ENCODE results near the gene SAMD1. TPM values are rescaled to one million over a fixed set of nuclear protein-coding genes. Genes with fewer than 3 reads are reported as not detected.

The SAMD1 gene
- total and polyA plus RNA-seq, 9 of the 15 experiments (the other 6 are each of a cell fraction or from before 2014, with no cell fraction given): 2.9 to 96.0 (median 43.5) TPM

DNA sequence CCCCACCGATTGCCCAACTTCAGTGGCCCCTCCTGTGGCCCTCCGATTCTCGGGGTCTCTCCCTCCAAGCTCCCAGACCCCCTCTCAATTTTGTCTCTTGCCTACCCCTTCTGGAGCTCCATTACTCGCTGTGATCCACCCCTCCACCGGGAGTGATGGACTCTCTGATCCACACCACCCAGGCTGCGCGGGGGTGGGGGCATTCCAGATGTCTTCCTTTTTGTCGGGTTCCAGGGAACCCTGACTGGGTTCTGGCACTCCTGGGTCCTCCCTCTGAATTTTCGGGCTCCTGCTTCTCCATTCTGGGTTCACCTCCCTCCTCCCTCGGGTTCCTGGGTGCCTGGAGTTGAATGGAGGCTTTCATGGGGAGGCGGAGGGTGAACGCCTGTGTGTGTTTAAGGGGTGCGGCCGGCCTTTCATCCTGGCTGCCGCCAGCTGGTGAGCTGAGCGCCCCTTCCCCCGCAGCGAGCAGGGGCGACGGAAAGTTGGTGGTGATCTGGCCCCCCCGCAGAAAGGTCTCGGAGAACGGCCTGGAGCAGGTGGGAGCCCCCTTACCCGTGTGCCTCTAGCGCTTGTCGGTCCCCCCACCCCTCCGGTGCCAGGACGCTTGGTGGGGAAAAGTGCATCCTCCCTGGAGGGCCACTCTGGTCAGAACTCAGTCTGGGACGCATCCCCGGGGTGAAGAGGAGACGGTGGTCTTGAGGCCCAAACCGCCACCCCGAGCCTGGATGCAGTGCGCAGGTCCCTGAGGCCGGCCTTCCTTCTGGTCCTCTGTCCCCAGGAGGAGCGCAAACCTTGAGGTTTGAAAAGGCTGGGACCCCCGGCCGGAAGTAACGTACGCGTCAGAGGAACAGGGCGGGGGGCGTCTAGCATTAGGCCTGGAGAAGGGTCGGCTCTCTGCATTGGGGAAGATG lies 16.4 kb downstream of the SAMD1 start (continued):
- peak; percentile 55; the same call in 1 of the 2 replicates for TF ChIP-seq ZBTB7A (IDR thresholded peaks at IDR 0.05; ENCODE audit: borderline replicate concordance, control insufficient read depth, low read depth, low read length)
- TF ChIP-seq, protein P1, sequence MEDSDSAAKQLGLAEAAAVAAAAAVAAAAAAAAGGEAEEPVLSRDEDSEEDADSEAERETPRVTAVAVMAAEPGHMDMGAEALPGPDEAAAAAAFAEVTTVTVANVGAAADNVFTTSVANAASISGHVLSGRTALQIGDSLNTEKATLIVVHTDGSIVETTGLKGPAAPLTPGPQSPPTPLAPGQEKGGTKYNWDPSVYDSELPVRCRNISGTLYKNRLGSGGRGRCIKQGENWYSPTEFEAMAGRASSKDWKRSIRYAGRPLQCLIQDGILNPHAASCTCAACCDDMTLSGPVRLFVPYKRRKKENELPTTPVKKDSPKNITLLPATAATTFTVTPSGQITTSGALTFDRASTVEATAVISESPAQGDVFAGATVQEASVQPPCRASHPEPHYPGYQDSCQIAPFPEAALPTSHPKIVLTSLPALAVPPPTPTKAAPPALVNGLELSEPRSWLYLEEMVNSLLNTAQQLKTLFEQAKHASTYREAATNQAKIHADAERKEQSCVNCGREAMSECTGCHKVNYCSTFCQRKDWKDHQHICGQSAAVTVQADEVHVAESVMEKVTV (CRISPR knock-in tag; IDR thresholded peaks at IDR 0.05): no peak
- TF ChIP-seq, protein P2, sequence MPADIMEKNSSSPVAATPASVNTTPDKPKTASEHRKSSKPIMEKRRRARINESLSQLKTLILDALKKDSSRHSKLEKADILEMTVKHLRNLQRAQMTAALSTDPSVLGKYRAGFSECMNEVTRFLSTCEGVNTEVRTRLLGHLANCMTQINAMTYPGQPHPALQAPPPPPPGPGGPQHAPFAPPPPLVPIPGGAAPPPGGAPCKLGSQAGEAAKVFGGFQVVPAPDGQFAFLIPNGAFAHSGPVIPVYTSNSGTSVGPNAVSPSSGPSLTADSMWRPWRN (IDR thresholded peaks at IDR 0.05; ENCODE audit: low read depth): no peak
- no peak for TF ChIP-seq JUNB (CRISPR knock-in tag; conservative IDR thresholded peaks at IDR 0.05)

DNA sequence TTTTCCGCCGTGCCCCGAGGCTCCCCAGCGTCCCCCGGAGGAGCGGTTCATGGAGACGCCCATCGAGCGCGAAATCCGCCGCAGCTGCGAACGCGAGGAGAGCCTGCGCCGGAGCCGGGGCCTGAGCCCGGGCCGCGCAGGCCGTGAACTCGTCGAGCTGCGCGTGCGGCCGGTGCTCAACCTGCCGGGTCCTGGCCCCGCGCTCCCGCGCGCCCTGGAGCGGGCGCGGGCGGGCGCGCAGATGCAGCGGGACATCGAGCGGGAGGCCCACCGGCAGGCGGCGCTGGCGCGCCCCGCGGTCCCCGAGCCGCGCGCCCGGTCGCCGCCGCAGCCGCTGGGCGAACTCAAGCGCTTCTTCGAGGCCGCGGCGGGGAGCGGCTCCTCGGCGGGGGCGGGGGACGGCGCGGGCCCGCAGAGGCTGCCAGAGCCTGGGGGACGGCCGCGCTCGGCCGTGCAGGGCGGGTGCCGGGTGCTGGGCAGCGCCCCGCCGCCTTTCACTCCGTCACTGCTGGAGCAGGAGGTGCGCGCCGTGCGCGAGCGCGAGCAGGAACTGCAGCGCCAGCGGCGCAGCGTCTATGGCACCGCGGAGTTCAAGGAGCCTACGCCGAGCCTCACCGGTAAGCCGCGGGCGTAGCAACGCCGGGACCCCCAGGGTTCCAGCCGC lies 17.2 kb downstream of the SAMD1 start:
- in situ Hi-C loops (cut with MboI): loop anchor here (5.0 to 25.0 kb wide), 2 partner anchors 191 to 486 kb away; no protein-coding TSS in a partner anchor
- peak overlapping the region; percentile 68 for H3K27ac ChIP-seq (ENCODE audit: extremely low read depth, low read depth, low read length)
- TF ChIP-seq RBM25 (IDR thresholded peaks at IDR 0.05; ENCODE audit: low read depth, low read length, severe bottlenecking) (peak; percentile 37), FOXJ2 (tag; IDR thresholded peaks at IDR 0.05) (no peak), ZNF75A (CRISPR knock-in tag; IDR thresholded peaks at IDR 0.05) (no peak), ZNF24 (IDR thresholded peaks at IDR 0.05) (peak; percentile 92), SMARCC2 (IDR thresholded peaks at IDR 0.05; ENCODE audit: low read depth) (no peak), HMG20B (CRISPR knock-in tag; IDR thresholded peaks at IDR 0.05) (no peak), SIN3B (IDR thresholded peaks at IDR 0.05; ENCODE audit: low read depth) (peak; percentile 58)
- TF ChIP-seq, protein P3, sequence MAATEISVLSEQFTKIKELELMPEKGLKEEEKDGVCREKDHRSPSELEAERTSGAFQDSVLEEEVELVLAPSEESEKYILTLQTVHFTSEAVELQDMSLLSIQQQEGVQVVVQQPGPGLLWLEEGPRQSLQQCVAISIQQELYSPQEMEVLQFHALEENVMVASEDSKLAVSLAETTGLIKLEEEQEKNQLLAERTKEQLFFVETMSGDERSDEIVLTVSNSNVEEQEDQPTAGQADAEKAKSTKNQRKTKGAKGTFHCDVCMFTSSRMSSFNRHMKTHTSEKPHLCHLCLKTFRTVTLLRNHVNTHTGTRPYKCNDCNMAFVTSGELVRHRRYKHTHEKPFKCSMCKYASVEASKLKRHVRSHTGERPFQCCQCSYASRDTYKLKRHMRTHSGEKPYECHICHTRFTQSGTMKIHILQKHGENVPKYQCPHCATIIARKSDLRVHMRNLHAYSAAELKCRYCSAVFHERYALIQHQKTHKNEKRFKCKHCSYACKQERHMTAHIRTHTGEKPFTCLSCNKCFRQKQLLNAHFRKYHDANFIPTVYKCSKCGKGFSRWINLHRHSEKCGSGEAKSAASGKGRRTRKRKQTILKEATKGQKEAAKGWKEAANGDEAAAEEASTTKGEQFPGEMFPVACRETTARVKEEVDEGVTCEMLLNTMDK (IDR thresholded peaks at IDR 0.05; ENCODE audit: borderline replicate concordance, insufficient read depth, low read depth, low read length, poor library complexity, severe bottlenecking): peak; percentile 64

More for the DNA sequence above, 17.2 kb downstream of the SAMD1 start:
- ChIA-PET CTCF (ENCODE audit: low intra/inter-chr PET ratio) (interaction anchor here (0.6 to 3.7 kb wide), 7 partner anchors 16 to 458 kb away, joined by 3 to 39 read pairs (median 3); no protein-coding TSS in a partner anchor), POLR2A (interaction anchor here (0.5 to 1.3 kb wide), 4 partner anchors 43 to 443 kb away, joined by 3 to 4 read pairs (median 4); partner anchors contain the start of gene ASF1B)
- H3K9ac ChIP-seq (ENCODE audit: insufficient read depth in 1 of 2, low read depth in 2 of 2, low read length in 2 of 2): peak overlapping the region; percentile 69 to 97
- no peaks in the 10 kb centered on the region for H4K20me1 ChIP-seq (replicated peaks; ENCODE audit: control insufficient read depth, insufficient read depth, low read length)
- no peaks in the 10 kb centered on the region for H3K9me1 ChIP-seq (ENCODE audit: control insufficient read depth, insufficient read depth, low read length)
- DNase-seq (ENCODE audit: extremely low read depth in 1 of 4, low spot score in 3 of 4) (peak; percentile 82 to 85 (median 83)), FAIRE-seq (no peak), ATAC-seq (peak; percentile 76)
- peak overlapping the region; percentile 95 for H2AFZ ChIP-seq (ENCODE audit: low read depth, low read length)
- intact Hi-C loops (cut with micrococcal nuclease): no loop called here
- H3K4me1 ChIP-seq (replicated peaks in 1 of 2; ENCODE audit: control insufficient read depth in 2 of 2, insufficient read depth in 2 of 2, low read length in 2 of 2): peaks cover 9 to 48% of the 10 kb centered on the region in 2 experiments; a peak in 4 of 5 replicates
- H3K27me3 ChIP-seq (ENCODE audit: control insufficient read depth in 2 of 2, insufficient read depth in 2 of 2, low read length in 2 of 2): no peaks in the 10 kb centered on the region
- H3K79me2 ChIP-seq (ENCODE audit: control insufficient read depth, insufficient read depth, low read length): peaks cover 19% of the 10 kb centered on the region
- H3K36me3 ChIP-seq (ENCODE audit: control insufficient read depth, insufficient read depth, low read length): no peaks in the 10 kb centered on the region
- BruUV-seq (replicated peaks): no TSS peak
- no peaks in the 10 kb centered on the region for H3K9me3 ChIP-seq (replicated peaks; ENCODE audit: control insufficient read depth, insufficient read depth, low read depth, low read length)
- 1% methylated on average over 76 of the region's 106 CpGs for WGBS (ENCODE audit: insufficient coverage, low coverage, missing lambda C conversion rate)
- peak overlapping the region; percentile 55 for H3K4me3 ChIP-seq
- H3K4me2 ChIP-seq (ENCODE audit: insufficient read depth, low read length): peak overlapping the region; percentile 82
